Measurements from ENCODE around the gene INSIG2. TPM values are rescaled to one million over a fixed set of nuclear protein-coding genes. Genes with fewer than 3 reads are reported as not detected.

Gene INSIG2
- total RNA-seq, 2 donors from 2014 or later = 12.8 to 47.0 TPM

DNA sequence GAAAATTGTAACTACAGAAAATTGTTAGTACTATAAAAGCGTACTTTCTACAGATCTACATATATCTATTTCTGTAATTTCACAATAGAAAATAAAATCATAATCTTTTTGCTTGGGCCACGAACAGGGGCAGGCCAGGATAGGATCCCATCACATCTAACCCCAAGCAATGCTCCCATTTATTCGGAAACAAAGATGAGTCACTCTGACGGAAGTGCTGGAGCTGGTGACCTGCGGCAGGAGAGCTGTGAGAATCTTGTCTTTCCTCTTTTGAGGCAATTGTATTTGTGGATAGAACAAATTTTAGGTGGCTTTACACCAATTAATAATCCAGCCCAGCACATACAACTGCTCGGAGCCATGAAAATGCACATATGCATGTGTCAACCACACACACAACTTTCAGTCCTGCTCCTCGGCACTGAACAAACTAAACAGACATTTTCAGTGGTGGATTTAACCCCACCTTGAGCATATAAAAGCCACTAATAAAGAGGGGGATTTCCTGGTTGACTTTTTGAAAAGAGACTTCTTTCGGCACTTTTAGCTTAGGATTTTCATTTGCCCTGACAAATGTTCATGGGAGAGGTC is 22.3 kb upstream of the INSIG2 start:
- no peak overlapping the region for H3K4me3 ChIP-seq
- H3K9ac ChIP-seq (ENCODE audit: low read depth in 2 of 2, low read length in 2 of 2) = no peak overlapping the region
- no peaks in the 10 kb centered on the region for H3K27me3 ChIP-seq
- H3K27ac ChIP-seq = no peak overlapping the region
- DNase-seq = no peak
- no peaks in the 10 kb centered on the region for H3K9me3 ChIP-seq
- H3K4me1 ChIP-seq = no peaks in the 10 kb centered on the region
- no peaks in the 10 kb centered on the region for H3K36me3 ChIP-seq
- TF ChIP-seq, protein P1, sequence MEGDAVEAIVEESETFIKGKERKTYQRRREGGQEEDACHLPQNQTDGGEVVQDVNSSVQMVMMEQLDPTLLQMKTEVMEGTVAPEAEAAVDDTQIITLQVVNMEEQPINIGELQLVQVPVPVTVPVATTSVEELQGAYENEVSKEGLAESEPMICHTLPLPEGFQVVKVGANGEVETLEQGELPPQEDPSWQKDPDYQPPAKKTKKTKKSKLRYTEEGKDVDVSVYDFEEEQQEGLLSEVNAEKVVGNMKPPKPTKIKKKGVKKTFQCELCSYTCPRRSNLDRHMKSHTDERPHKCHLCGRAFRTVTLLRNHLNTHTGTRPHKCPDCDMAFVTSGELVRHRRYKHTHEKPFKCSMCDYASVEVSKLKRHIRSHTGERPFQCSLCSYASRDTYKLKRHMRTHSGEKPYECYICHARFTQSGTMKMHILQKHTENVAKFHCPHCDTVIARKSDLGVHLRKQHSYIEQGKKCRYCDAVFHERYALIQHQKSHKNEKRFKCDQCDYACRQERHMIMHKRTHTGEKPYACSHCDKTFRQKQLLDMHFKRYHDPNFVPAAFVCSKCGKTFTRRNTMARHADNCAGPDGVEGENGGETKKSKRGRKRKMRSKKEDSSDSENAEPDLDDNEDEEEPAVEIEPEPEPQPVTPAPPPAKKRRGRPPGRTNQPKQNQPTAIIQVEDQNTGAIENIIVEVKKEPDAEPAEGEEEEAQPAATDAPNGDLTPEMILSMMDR (IDR thresholded peaks at IDR 0.05) = no peak
- intact Hi-C loops (cut with DNase I) = no loop called here

DNA sequence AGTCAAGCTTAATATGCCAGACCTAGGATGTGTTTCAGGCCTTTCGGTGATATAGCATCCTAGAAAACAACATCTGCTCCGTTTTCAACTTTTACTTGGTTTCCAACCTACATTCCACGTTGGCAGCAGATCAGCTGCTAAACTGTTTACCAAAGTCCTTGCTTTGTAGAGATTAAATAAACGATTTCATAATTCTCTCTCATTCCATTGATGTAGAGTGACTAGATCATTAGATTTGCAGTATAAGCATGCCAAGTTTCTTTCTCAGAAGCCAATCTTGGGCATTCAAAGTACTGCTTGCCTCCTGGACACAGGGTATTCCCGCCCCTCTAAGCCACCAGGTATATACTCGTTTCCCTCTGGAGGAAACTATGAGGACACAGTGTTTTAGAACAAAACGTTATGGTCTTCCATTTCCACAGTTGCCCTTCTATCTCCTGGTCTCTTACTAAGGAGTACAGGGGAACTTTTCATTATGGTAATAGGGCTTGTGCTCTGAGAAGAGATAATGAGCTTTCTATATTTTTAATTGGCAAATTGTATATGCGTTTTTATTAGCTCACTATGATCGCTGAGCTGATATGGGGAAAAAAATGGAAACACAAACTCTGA is 10.5 kb upstream of the INSIG2 start:
- TF ChIP-seq, protein P1 (IDR thresholded peaks at IDR 0.05) = no peak
- Histone ChIP-seq H3K36me3 (no peaks in the 10 kb centered on the region), H3K27ac (no peak overlapping the region), H3K27me3 (no peaks in the 10 kb centered on the region), H3K9ac (ENCODE audit: low read depth in 2 of 2, low read length in 2 of 2) (no peak overlapping the region), H3K4me1 (no peaks in the 10 kb centered on the region), H3K9me3 (no peaks in the 10 kb centered on the region), H3K4me3 (no peak overlapping the region)
- DNase-seq = no peak
- intact Hi-C loops (cut with DNase I) = no loop called here

DNA sequence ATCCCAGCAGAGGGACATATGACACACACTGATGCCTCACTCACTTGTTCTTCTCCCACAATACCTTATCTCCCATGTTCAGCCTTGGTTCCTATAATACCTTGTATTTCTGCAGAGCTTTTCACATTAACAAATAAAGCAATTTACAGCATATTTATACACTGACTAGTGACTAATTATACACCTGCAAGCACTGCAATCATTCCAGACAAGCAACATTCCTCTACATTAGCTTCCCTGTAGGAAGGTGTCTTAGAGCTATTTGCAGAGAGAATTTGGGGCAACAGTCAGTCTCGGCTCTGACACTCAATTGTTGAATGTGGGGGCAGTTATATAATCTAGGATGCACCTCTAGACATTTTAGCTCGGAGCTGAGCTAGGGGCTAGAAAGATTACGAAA is 9.5 kb upstream of the INSIG2 start:
- DNase-seq = no peak
- TF ChIP-seq, protein P1 (IDR thresholded peaks at IDR 0.05) = no peak
- no peaks in the 10 kb centered on the region for H3K27me3 ChIP-seq
- no peaks in the 10 kb centered on the region for H3K36me3 ChIP-seq
- H3K9me3 ChIP-seq = no peaks in the 10 kb centered on the region
- intact Hi-C loops (cut with DNase I) = no loop called here
- H3K27ac ChIP-seq = no peak overlapping the region
- H3K9ac ChIP-seq (ENCODE audit: low read depth in 2 of 2, low read length in 2 of 2) = no peak overlapping the region
- H3K4me1 ChIP-seq = no peaks in the 10 kb centered on the region
- H3K4me3 ChIP-seq = no peak overlapping the region

DNA sequence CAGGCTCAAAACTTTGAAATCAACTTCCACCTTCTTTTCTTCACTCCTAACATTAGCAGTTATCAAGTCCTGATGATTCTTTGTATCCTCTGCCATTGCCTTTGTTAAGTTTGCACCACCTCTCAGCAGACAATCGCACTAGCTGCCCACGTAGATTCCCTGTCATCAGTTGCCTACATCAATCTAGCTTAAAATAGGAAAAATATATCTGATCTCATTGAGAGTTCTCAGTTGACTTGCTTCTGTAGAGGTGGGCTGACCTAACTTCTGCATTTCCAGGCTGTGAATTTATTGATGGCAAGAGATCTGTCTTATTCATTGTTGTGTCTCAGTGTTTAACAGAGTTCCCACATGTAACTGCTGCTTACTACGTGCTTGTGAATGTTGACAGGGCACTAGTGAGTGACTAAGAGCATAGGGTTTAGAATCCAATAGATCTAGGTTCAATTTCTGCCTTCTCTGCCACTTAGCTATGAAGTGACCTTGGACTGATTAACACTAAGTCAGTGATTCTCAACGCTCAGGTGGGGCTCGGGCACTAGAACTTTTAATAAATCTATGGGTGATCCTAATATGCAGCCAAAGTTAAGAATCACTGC is 3.7 kb upstream of the INSIG2 start:
- no peak for DNase-seq
- H3K9ac ChIP-seq (ENCODE audit: low read depth in 2 of 2, low read length in 2 of 2) = no peak overlapping the region
- no peaks in the 10 kb centered on the region for H3K4me1 ChIP-seq
- H3K27me3 ChIP-seq = no peaks in the 10 kb centered on the region
- no peaks in the 10 kb centered on the region for H3K36me3 ChIP-seq
- H3K9me3 ChIP-seq = no peaks in the 10 kb centered on the region
- intact Hi-C loops (cut with DNase I) = no loop called here
- no peak overlapping the region for H3K4me3 ChIP-seq
- TF ChIP-seq, protein P1 (IDR thresholded peaks at IDR 0.05) = no peak
- no peak overlapping the region for H3K27ac ChIP-seq

DNA sequence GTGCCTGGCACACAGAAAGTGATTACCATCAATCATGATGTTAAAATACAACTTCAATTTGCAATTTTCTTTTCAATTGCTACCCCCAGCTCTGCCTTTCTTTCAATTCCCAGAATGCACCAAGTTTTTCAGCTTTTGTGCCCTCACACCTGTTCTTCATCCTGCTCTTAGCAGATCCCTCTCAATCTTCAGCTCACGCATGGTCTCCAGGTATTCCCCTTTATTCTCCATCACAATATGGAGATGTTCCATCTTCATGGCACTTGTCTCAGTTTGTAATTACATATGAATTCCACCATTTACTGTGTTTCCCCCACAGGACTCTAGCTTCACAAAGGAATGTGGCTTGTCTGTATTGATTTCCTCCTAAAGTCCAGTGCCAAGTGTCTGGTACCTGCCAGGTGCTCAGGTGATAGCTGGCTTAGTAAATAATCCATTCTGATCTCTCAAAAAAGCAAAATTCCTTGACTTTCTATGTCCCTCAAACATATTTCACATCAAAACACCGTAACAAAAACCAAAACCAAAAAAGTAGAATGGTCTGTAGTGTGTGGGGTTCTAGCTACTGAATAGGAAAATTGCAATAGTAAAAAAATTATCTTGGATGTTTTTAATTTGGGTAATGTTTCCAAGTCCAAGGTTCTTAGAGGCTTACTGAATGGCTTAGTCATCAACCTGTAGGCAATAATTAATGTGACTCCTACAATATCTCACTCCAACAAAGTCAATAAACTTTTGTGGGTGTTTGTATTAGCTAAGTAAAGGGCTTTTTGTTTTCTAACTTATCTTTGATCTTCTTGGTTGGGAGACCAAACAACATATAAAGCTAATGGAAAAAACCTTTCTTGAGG is 2.9 kb upstream of the INSIG2 start:
- TF ChIP-seq, protein P1 (IDR thresholded peaks at IDR 0.05) = no peak
- H3K27me3 ChIP-seq = no peaks in the 10 kb centered on the region
- H3K36me3 ChIP-seq = no peaks in the 10 kb centered on the region
- no peak overlapping the region for H3K27ac ChIP-seq
- DNase-seq = no peak
- no peak overlapping the region for H3K9ac ChIP-seq (ENCODE audit: low read depth in 2 of 2, low read length in 2 of 2)
- H3K4me1 ChIP-seq = no peaks in the 10 kb centered on the region
- H3K4me3 ChIP-seq = no peak overlapping the region
- no peaks in the 10 kb centered on the region for H3K9me3 ChIP-seq
- intact Hi-C loops (cut with DNase I) = no loop called here

All from colonic mucosa (tissue), 4 donors.